Measurements from ENCODE around the gene HS3ST3B1. TPM values are rescaled to one million over a fixed set of nuclear protein-coding genes. Genes with fewer than 3 reads are reported as not detected.

The HS3ST3B1 gene
- total RNA-seq, 1 donor from 2014 or later = 1.2 TPM

DNA sequence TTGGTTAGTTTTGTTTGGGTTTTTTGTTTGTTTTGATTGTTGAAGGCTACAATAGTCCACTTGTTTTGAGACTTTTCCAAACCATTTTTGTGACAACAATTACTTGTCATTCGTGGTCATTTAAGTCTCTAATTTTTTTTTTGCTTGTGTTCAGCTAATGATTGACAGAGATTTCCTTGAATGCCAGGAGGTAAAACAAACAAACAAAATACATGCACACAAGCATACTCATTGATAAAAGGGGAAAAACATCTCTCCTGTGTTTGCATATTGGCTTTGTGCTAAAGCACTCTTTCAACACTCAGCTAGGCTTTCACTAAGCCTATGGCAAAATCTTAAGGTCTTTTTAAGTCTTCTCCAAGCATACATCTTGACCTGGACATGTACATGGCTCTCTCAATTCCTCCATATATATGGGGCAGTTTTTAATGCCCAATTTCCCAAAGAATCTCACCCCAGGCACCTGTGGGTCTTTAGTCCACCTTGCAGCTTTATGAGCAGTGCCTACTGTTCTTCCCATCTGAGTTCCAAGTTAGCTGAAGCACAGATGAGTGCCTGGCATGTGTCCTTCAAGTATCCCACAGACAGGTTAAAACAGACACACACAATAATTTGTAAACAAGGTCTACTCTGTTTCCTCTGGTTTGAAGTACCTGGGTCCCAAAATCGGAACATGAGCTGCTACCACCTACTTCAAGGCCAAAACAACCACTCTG lies 24.2 kb upstream of the HS3ST3B1 start:
- peaks cover 22% of the 10 kb centered on the region for H3K9me3 ChIP-seq (replicated peaks)
- H3K27ac ChIP-seq (replicated peaks) = no peak overlapping the region
- no peak overlapping the region for H3K4me3 ChIP-seq
- TF ChIP-seq, protein P1, sequence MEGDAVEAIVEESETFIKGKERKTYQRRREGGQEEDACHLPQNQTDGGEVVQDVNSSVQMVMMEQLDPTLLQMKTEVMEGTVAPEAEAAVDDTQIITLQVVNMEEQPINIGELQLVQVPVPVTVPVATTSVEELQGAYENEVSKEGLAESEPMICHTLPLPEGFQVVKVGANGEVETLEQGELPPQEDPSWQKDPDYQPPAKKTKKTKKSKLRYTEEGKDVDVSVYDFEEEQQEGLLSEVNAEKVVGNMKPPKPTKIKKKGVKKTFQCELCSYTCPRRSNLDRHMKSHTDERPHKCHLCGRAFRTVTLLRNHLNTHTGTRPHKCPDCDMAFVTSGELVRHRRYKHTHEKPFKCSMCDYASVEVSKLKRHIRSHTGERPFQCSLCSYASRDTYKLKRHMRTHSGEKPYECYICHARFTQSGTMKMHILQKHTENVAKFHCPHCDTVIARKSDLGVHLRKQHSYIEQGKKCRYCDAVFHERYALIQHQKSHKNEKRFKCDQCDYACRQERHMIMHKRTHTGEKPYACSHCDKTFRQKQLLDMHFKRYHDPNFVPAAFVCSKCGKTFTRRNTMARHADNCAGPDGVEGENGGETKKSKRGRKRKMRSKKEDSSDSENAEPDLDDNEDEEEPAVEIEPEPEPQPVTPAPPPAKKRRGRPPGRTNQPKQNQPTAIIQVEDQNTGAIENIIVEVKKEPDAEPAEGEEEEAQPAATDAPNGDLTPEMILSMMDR (IDR thresholded peaks at IDR 0.05; ENCODE audit: borderline replicate concordance) = no peak
- H3K27me3 ChIP-seq (ENCODE audit: low read depth) = peaks cover 54% of the 10 kb centered on the region
- intact Hi-C loops (cut with micrococcal nuclease) = no loop called here
- H3K4me1 ChIP-seq = no peaks in the 10 kb centered on the region
- no peak for DNase-seq
- H3K36me3 ChIP-seq = no peaks in the 10 kb centered on the region

DNA sequence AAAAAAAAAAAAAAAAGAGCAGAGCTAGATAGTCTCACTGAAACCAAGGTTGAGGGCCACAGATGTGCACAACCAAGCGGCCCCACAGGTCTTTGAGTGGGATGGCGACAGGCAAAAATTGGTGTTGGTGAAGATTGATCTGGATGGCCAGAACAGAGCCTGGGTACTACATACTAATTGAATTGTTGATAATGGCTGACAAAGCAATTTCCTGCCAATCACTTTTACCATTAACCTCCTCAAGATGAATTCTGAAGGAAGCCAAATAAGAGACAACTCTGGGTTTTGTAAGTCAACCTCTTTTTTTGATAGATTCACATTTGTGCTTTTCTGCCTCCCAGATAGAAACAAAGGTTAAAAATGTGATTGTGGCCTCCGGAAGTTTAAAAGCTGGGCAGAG lies 19.4 kb upstream of the HS3ST3B1 start:
- H3K9me3 ChIP-seq (replicated peaks) = no peaks in the 10 kb centered on the region
- no peak for DNase-seq
- H3K4me3 ChIP-seq = no peak overlapping the region
- intact Hi-C loops (cut with micrococcal nuclease) = no loop called here
- H3K27me3 ChIP-seq (ENCODE audit: low read depth) = peaks cover 84% of the 10 kb centered on the region
- H3K4me1 ChIP-seq = no peaks in the 10 kb centered on the region
- TF ChIP-seq, protein P1 (IDR thresholded peaks at IDR 0.05; ENCODE audit: borderline replicate concordance) = no peak
- H3K27ac ChIP-seq (replicated peaks) = no peak overlapping the region
- no peaks in the 10 kb centered on the region for H3K36me3 ChIP-seq

DNA sequence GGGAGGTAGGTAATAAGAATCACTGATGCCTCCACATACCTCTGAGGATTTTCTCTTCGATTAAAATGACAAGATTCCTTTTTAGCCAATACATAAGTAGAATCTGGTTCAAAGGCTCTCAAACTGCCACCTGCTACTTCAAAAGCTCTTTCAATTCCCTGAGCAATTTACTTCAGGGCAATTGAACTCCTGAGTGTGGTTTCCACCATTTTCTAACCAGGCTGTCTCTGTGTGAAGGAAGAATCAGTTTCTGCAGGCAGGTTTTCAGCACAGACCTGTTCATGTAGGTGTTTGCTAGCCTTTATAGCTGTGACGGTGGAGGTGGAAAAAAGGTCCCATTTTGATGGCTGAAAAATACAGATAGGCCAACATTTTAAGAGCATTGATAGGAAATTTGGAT lies 18.2 kb upstream of the HS3ST3B1 start:
- TF ChIP-seq, protein P1 (IDR thresholded peaks at IDR 0.05; ENCODE audit: borderline replicate concordance) = no peak
- Histone ChIP-seq H3K27me3 (ENCODE audit: low read depth) (peaks cover 83% of the 10 kb centered on the region), H3K36me3 (no peaks in the 10 kb centered on the region)

DNA sequence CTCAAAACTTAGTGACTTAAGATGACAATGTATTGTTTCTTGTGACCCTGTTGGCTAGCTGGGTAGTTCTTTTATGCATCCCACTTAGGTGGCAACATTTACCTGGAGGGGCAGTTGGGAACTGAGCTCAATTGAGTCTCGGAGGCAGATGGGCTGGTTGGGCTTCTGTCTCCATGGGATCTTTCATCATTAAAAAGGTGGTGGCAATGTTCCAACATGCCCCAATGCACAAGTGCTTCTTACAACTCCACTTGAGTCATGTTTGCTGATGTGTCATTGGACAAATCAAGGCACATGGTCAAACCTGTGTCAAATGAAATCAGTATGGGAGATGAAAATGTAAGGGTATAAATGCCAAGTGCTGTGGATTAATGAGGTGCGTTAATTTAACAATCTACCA lies 11.7 kb upstream of the HS3ST3B1 start:
- no peak for DNase-seq
- Histone ChIP-seq H3K9me3 (replicated peaks) (no peaks in the 10 kb centered on the region), H3K4me3 (no peak overlapping the region), H3K36me3 (no peaks in the 10 kb centered on the region), H3K27ac (replicated peaks) (no peak overlapping the region), H3K4me1 (no peaks in the 10 kb centered on the region), H3K27me3 (ENCODE audit: low read depth) (peaks cover 84% of the 10 kb centered on the region)
- intact Hi-C loops (cut with micrococcal nuclease) = no loop called here
- TF ChIP-seq, protein P1 (IDR thresholded peaks at IDR 0.05; ENCODE audit: borderline replicate concordance) = no peak

More for the DNA sequence above, 18.2 kb upstream of the HS3ST3B1 start:
- Histone ChIP-seq H3K9me3 (replicated peaks) (no peaks in the 10 kb centered on the region), H3K4me1 (no peaks in the 10 kb centered on the region), H3K27ac (replicated peaks) (no peak overlapping the region), H3K4me3 (no peak overlapping the region)
- DNase-seq = no peak
- intact Hi-C loops (cut with micrococcal nuclease) = no loop called here

DNA sequence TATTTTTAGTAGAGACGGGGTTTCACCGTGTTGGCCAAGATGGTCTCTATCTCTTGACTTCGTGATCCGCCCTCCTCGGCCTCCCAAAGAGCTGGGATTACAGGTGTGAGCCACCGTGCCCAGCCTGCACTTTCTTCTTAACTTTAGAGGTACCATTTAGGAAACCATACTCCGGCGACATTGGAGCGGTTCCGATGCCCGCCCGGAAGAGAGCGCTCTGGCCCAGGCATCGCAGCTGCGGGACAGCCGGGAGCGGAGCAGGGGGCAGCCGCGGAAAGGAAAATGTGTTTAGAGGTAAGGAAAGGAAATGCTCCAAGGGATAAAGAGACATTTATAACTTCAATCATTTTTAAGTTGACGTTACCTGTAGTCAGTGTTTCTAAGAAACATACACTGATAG lies 6.0 kb upstream of the HS3ST3B1 start:
- DNase-seq = no peak
- Histone ChIP-seq H3K27ac (replicated peaks) (no peak overlapping the region), H3K9me3 (replicated peaks) (no peaks in the 10 kb centered on the region), H3K27me3 (ENCODE audit: low read depth) (peaks cover 100% of the 10 kb centered on the region), H3K4me1 (peaks cover 36% of the 10 kb centered on the region), H3K36me3 (no peaks in the 10 kb centered on the region), H3K4me3 (no peak overlapping the region)
- intact Hi-C loops (cut with micrococcal nuclease) = no loop called here
- TF ChIP-seq, protein P1 (IDR thresholded peaks at IDR 0.05; ENCODE audit: borderline replicate concordance) = peak; percentile 13

Data from left ventricle myocardium inferior (tissue), 1 donor.